C4-2B (cell line): ENCODE results near the gene TANC1.

Source experiments
- CTCF ChIP-seq: fragments of 450-650 bp; conservative IDR thresholded peaks from 2 replicates; pipeline ENCODE4 v1.5.1; 2017; ENCODE audit warnings: mild to moderate bottlenecking
- ZFX ChIP-seq: fragments of 450-650 bp; IDR thresholded peaks from 2 replicates; pipeline ENCODE4 v1.6.1; 2017

- TF ChIP-seq CTCF (no peak), ZFX (no peak)
Measured at GRCh38 chr2:159226608-159227385, 258.4 kb downstream of the TANC1 start.
